Measurements from ENCODE around the gene MSRB3. TPM values are rescaled to one million over a fixed set of nuclear protein-coding genes. Genes with fewer than 3 reads are reported as not detected.

The MSRB3 gene
- total and polyA plus RNA-seq, 2 of the 8 experiments (the other 6 are each of a cell fraction or from before 2014, with no cell fraction given): 0.32 to 1.2 TPM

DNA sequence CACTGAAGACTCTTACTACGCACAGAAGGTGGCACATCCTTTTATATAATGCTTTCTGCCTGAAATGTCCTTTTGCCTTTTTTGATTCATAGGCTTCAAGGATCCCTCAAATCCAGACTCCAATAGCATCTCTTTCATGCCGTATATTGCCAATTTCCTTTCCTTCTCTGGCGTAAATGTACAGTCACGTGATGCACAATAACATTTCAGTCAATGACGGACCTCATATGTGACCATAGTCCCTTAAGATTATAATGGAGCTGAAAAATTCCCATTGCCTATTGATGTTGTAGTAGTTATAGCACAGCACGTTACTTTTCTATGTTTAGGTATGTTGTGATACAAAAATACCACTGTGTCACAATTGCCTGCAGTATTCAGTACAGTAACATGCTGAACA is 196.3 kb downstream of the MSRB3 start:
- Histone ChIP-seq H3K4ac (replicated peaks; ENCODE audit: insufficient read length, low read depth, low read length) (no peak overlapping the region), H3K36me3 (ENCODE audit: control insufficient read depth in 2 of 4, insufficient read depth in 4 of 4, low read length in 3 of 4) (no peaks in the 10 kb centered on the region), H3K18ac (ENCODE audit: extremely low read depth, low read length) (no peak overlapping the region), H3K27ac (ENCODE audit: low read depth, low read length) (no peak overlapping the region), H3K79me1 (ENCODE audit: low read depth, low read length) (no peaks in the 10 kb centered on the region), H3K4me2 (ENCODE audit: insufficient read depth in 1 of 2, low read depth in 2 of 2, low read length in 2 of 2) (no peak overlapping the region), H3K56ac (replicated peaks; ENCODE audit: insufficient read length, low read depth, low read length) (no peak overlapping the region), H3K14ac (ENCODE audit: insufficient read length) (no peak overlapping the region), H4K8ac (ENCODE audit: extremely low read depth, insufficient read depth, low read length) (no peak overlapping the region), H3K4me3 (ENCODE audit: extremely low read depth in 1 of 4, insufficient read depth in 2 of 4, low read depth in 3 of 4, low read length in 4 of 4) (no peak overlapping the region), H3K27me3 (replicated peaks in 1 of 4; ENCODE audit: control insufficient read depth in 3 of 4, extremely low read depth in 1 of 4, insufficient read depth in 3 of 4, low read length in 3 of 4) (no peaks in the 10 kb centered on the region), H3K9me3 (ENCODE audit: insufficient read depth in 2 of 2, low read depth in 1 of 2, low read length in 1 of 2) (no peaks in the 10 kb centered on the region), H2AFZ (ENCODE audit: low read length) (no peak overlapping the region), H2BK12ac (ENCODE audit: low read depth, low read length) (no peak overlapping the region), H2BK20ac (ENCODE audit: low read length) (no peak overlapping the region), H3K23me2 (ENCODE audit: low read depth, low read length) (no peaks in the 10 kb centered on the region), H2AK5ac (ENCODE audit: low read depth, low read length) (no peak overlapping the region), H3K9ac (replicated peaks in 1 of 4; ENCODE audit: extremely low read depth in 1 of 4, low read depth in 3 of 4, low read length in 3 of 4) (no peak overlapping the region), H2BK120ac (replicated peaks; ENCODE audit: low read depth, low read length) (no peak overlapping the region), H2BK15ac (ENCODE audit: low read length) (no peak overlapping the region), H3K79me2 (ENCODE audit: control insufficient read depth in 1 of 2, insufficient read depth in 2 of 2, low read length in 2 of 2) (no peaks in the 10 kb centered on the region), H4K20me1 (replicated peaks in 1 of 2; ENCODE audit: control insufficient read depth in 1 of 2, insufficient read depth in 2 of 2, low read length in 2 of 2) (no peaks in the 10 kb centered on the region), H2BK5ac (ENCODE audit: low read depth, low read length) (no peak overlapping the region), H3K4me1 (replicated peaks in 1 of 4; ENCODE audit: control insufficient read depth in 3 of 4, insufficient read depth in 4 of 4, low read length in 3 of 4) (no peaks in the 10 kb centered on the region), H3K23ac (ENCODE audit: insufficient read length) (no peak overlapping the region), H4K91ac (replicated peaks; ENCODE audit: insufficient read length, low read length) (no peak overlapping the region), H4K5ac (ENCODE audit: insufficient read length, low read depth, low read length) (no peak overlapping the region)
- TF ChIP-seq, protein P1, sequence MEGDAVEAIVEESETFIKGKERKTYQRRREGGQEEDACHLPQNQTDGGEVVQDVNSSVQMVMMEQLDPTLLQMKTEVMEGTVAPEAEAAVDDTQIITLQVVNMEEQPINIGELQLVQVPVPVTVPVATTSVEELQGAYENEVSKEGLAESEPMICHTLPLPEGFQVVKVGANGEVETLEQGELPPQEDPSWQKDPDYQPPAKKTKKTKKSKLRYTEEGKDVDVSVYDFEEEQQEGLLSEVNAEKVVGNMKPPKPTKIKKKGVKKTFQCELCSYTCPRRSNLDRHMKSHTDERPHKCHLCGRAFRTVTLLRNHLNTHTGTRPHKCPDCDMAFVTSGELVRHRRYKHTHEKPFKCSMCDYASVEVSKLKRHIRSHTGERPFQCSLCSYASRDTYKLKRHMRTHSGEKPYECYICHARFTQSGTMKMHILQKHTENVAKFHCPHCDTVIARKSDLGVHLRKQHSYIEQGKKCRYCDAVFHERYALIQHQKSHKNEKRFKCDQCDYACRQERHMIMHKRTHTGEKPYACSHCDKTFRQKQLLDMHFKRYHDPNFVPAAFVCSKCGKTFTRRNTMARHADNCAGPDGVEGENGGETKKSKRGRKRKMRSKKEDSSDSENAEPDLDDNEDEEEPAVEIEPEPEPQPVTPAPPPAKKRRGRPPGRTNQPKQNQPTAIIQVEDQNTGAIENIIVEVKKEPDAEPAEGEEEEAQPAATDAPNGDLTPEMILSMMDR (IDR thresholded peaks at IDR 0.05; ENCODE audit: control extremely low read depth in 1 of 3, insufficient read depth in 1 of 3, low read depth in 1 of 3, low read length in 3 of 3): no peak
- TF ChIP-seq FOSL1 (IDR thresholded peaks at IDR 0.05; ENCODE audit: insufficient read depth, low read depth, low read length): no peak
- TF ChIP-seq CEBPB (IDR thresholded peaks at IDR 0.05; ENCODE audit: low read depth, low read length): no peak
- no peak for TF ChIP-seq GABPA (IDR thresholded peaks at IDR 0.05; ENCODE audit: borderline replicate concordance, insufficient read depth, low read length)
- TF ChIP-seq EP300 (IDR thresholded peaks at IDR 0.05; ENCODE audit: borderline replicate concordance in 1 of 2, low read depth in 2 of 2, low read length in 2 of 2): no peak
- TF ChIP-seq JUN (IDR thresholded peaks at IDR 0.05; ENCODE audit: low read depth, low read length): no peak
- TF ChIP-seq RAD21 (IDR thresholded peaks at IDR 0.05 in 1 of 2, conservative IDR thresholded peaks at IDR 0.05 in 1 of 2; ENCODE audit: low read depth in 2 of 2, low read length in 2 of 2): no peak
- TF ChIP-seq CHD1 (IDR thresholded peaks at IDR 0.05; ENCODE audit: low read depth, low read length): no peak
- no peak for TF ChIP-seq YY1 (IDR thresholded peaks at IDR 0.05; ENCODE audit: low read depth, low read length)
- TF ChIP-seq E2F6 (IDR thresholded peaks at IDR 0.05): no peak
- TF ChIP-seq RXRA (IDR thresholded peaks at IDR 0.05; ENCODE audit: insufficient read depth, low read depth, low read length): no peak
- DNase-seq (ENCODE audit: low read depth in 1 of 2, low spot score in 2 of 2) (no peak), FAIRE-seq (no peak)
- WGBS, 2 experiments (ENCODE audit: extremely low coverage in 1 of 2, insufficient coverage in 1 of 2, insufficient read length in 1 of 2, insufficient replicate concordance in 2 of 2, low coverage in 1 of 2, low lambda C conversion rate in 2 of 2, missing lambda C conversion rate in 1 of 2): 83% methylated on average over 6 of the region's 6 CpGs; no CpG with 5 or more reads in 1 of the 2 experiments
- POLR2A ChIA-PET (ENCODE audit: partially characterized antibody): no interaction called here
- CTCF ChIA-PET (ENCODE audit: partially characterized antibody): interaction anchor here (0.8 kb wide), 1 partner anchor 22 kb away, joined by 3 read pairs; no protein-coding TSS in a partner anchor
